CD8-positive, alpha-beta memory T cell (primary cell): ENCODE results near the gene TNFSF4. TPM values are rescaled to one million over a fixed set of nuclear protein-coding genes. Genes with fewer than 3 reads are reported as not detected.

Source experiments
- CTCF ChIA-PET: fragments of 350-600 bp; sonication (Branson Sonifier 250); formaldehyde crosslinking; loops from one replicate; lab custom pipeline; 2021; ENCODE audit warnings: antibody characterized with exemption; lab: Charles Lee
- POLR2A ChIA-PET: fragments of 350-600 bp; sonication (Branson Sonifier 250); formaldehyde crosslinking; loops from one replicate; lab custom pipeline; 2021; ENCODE audit warnings: antibody characterized with exemption; lab: Charles Lee
- DNase-seq, 5 donors: peaks; one replicate each; pipeline versions ENCODE4 v3.0.0 to v3.0.0-alpha.2; 2020 to 2022; ENCODE audit warnings: mixed read lengths in 1 of 5
- H3K27ac ChIP-seq: one replicate; pipeline ENCODE4 v1.7.0; 2013; ENCODE audit warnings: low read depth, mild to moderate bottlenecking, low read length, moderate library complexity
- H3K27me3 ChIP-seq: 2 replicates; pipeline ENCODE4 v1.7.0; 2013; ENCODE audit warnings: low read length, mild to moderate bottlenecking; ENCODE audit not compliant: insufficient read depth, poor library complexity, severe bottlenecking
- H3K36me3 ChIP-seq: 2 replicates; pipeline ENCODE4 v1.7.0; 2013; ENCODE audit warnings: mild to moderate bottlenecking, low read length, moderate library complexity; ENCODE audit not compliant: insufficient read depth
- H3K4me1 ChIP-seq: 2 replicates; pipeline ENCODE4 v1.7.0; 2013; ENCODE audit warnings: mild to moderate bottlenecking, low read length, moderate library complexity; ENCODE audit not compliant: insufficient read depth
- H3K4me3 ChIP-seq: 2 replicates; pipeline ENCODE4 v1.7.0; 2013; ENCODE audit warnings: mild to moderate bottlenecking, low read length
- H3K9me3 ChIP-seq: 2 replicates; pipeline ENCODE4 v1.7.0; 2013; ENCODE audit warnings: mild to moderate bottlenecking, low read length
- H3K27ac Mint-ChIP-seq, 8 donors: one replicate each; pipeline ENCODE4 v1.8.0; 2020 to 2021; ENCODE audit warnings: mixed read lengths in 8 of 8, mild to moderate bottlenecking in 6 of 8, inconsistent platforms in 3 of 8, moderate library complexity in 3 of 8
- H3K27me3 Mint-ChIP-seq, 2 donors: one replicate each; pipeline ENCODE4 v1.8.0; 2020 to 2021; ENCODE audit warnings: mixed read lengths in 2 of 2, mild to moderate bottlenecking in 1 of 2, moderate library complexity in 1 of 2
- H3K36me3 Mint-ChIP-seq, 3 donors: one replicate each; pipeline ENCODE4 v1.8.0; 2020 to 2021; ENCODE audit warnings: mixed read lengths in 3 of 3, inconsistent platforms in 1 of 3, mild to moderate bottlenecking in 1 of 3
- H3K4me1 Mint-ChIP-seq, 3 donors: one replicate each; pipeline ENCODE4 v1.8.0; 2020 to 2021; ENCODE audit warnings: mixed read lengths in 3 of 3, inconsistent platforms in 1 of 3, mild to moderate bottlenecking in 1 of 3
- H3K4me3 Mint-ChIP-seq, 7 donors: one replicate each; pipeline ENCODE4 v1.8.0; 2020 to 2021; ENCODE audit warnings: mixed read lengths in 7 of 7, mild to moderate bottlenecking in 6 of 7, moderate library complexity in 4 of 7, inconsistent platforms in 2 of 7
- H3K9me3 Mint-ChIP-seq, 5 donors: one replicate each; pipeline ENCODE4 v1.8.0; 2020 to 2022; ENCODE audit warnings: mixed read lengths in 5 of 5, mild to moderate bottlenecking in 3 of 5, moderate library complexity in 2 of 5, inconsistent platforms in 1 of 5
- polyA plus RNA-seq: library from polyadenylated mRNA; unstranded; fragments of 300-500 nt; fragmentation: Illumina TruSeq; gene quantifications from one replicate; pipeline ENCODE4 v1.2.3, GENCODE V29; 2021
- total RNA-seq, 2 experiments: library from RNA; stranded (reverse); gene quantifications; one replicate each; pipeline ENCODE4 v1.2.3, GENCODE V29; 2021

Gene TNFSF4
- total RNA-seq (10 to 100 TPM; 27.7 to 28.4 TPM), polyA plus RNA-seq (0.64 TPM)

DNA sequence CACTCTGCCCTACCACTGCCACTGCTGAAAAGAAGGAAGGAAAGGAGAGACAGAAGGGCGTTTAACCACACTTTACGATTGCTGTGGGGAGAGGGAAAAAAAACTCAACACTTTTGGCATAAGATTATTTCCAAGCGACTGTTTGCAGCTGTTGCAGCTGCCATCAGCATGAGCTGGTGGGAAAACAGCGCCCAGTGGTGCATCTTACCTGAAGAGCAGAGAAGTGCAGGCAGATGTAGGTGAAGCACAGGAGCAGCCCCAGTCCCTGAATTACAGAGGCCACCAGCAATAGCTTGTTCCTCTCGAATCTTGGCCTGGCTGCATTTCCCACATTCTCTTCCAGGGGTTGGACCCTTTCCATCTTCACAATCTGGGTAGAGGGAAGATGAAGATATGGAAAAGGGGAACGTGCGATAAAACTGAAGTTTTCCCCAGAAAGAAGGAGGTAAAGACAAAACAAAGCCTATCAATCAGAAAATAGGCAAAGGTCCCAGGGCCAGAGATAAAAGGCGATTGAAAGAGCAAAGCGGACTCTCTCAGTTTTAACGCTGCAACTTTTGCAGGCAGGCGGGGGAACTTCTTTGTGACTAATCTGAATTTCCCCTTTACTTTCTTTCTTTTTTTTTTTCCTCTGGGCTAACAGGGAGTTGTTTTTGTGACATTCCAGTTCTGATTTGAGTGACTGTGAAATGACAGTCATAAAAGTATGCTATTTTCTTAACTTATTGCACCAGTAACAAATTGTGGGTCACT, at the start of gene TNFSF4:
TSS of gene TNFSF4 (minus strand) at position 516 of the 753 bp plus-strand sequence. CDS start at position 361, 155 bp downstream.
- H3K4me1 Mint-ChIP-seq, result peaks cover 55 to 66% (median 64%) of the 10 kb centered on the region in 3 donors
- peak within 1 kb of the TSS; percentile 67 to 94 (median 84) for H3K27ac Mint-ChIP-seq
- DNase-seq, result no peak
- no peaks in the 10 kb centered on the region for H3K9me3 ChIP-seq
- H3K36me3 ChIP-seq, result no peaks in the 10 kb centered on the region
- CTCF ChIA-PET, result interaction anchor here (2.9 to 11.6 kb wide), 3 partner anchors 380 to 463 kb away, joined by 11 to 119 read pairs (median 56); no protein-coding TSS in a partner anchor
- peaks cover 0 to 2% of the 10 kb centered on the region in 2 donors for H3K27me3 Mint-ChIP-seq
- peaks cover 38% of the 10 kb centered on the region for H3K4me1 ChIP-seq
- POLR2A ChIA-PET, result no interaction called here
- H3K36me3 Mint-ChIP-seq, result no peaks in the 10 kb centered on the region
- no peak within 1 kb of the TSS for H3K4me3 ChIP-seq
- no peaks in the 10 kb centered on the region for H3K27me3 ChIP-seq
- no peak within 1 kb of the TSS for H3K27ac ChIP-seq
- H3K4me3 Mint-ChIP-seq, result peak within 1 kb of the TSS in 6 of 7 donors; percentile 49 to 86 (median 70)
- H3K9me3 Mint-ChIP-seq, result no peaks in the 10 kb centered on the region

DNA sequence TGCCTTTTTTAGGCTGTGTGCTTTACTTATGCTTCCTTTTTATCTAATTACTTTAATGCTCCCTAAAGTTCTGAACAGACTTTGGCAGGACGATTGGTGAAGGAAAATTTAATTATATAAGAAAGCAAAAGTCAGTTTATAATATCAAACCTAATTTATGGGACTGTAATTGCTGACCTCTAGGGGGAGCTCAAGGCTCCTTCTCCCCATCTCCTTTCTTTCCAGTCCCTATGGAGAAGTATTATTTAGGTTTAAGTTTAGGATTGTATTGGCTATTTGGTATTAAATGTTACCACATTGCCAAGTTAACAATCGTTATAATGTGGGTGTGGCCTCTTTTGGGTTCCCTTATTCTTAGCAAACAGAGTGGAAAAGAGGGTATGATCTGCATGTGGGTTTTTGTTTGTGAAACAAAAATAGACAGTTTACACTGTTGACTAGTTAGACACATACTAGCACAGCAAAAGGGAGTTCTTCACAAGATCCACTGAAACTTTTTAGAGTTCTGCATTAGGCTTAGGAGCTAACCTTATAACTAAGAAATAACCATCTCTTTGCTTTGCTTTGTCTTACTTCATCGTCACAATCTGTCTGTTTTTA, 48.2 kb upstream of the TNFSF4 start:
- Histone ChIP-seq H3K4me3 (no peak overlapping the region), H3K9me3 (no peaks in the 10 kb centered on the region), H3K27me3 (no peaks in the 10 kb centered on the region), H3K27ac (no peak overlapping the region), H3K36me3 (no peaks in the 10 kb centered on the region), H3K4me1 (no peaks in the 10 kb centered on the region)
- CTCF ChIA-PET, result interaction anchor here (1.4 kb wide), 1 partner anchor 10 kb away, joined by 4 read pairs; no protein-coding TSS in a partner anchor
- peaks cover 0 to 1% of the 10 kb centered on the region in 2 donors for H3K27me3 Mint-ChIP-seq
- H3K36me3 Mint-ChIP-seq, result peaks cover 2 to 18% (median 3%) of the 10 kb centered on the region in 3 donors
- H3K4me1 Mint-ChIP-seq, result peaks cover 0 to 10% (median 6%) of the 10 kb centered on the region in 3 donors
- POLR2A ChIA-PET, result no interaction called here
- H3K4me3 Mint-ChIP-seq, result no peak overlapping the region
- no peak for DNase-seq
- no peak overlapping the region for H3K27ac Mint-ChIP-seq
- H3K9me3 Mint-ChIP-seq, result peaks cover 7 to 10% (median 9%) of the 10 kb centered on the region in 5 donors

- H3K4me1 Mint-ChIP-seq, result peaks cover 5 to 17% (median 11%) of the 10 kb centered on the region in 3 donors
- H3K27ac Mint-ChIP-seq, result peak overlapping the region in 1 of 8 donors; percentile 21
- Histone ChIP-seq H3K9me3 (no peaks in the 10 kb centered on the region), H3K27me3 (no peaks in the 10 kb centered on the region), H3K4me3 (no peak overlapping the region), H3K4me1 (no peaks in the 10 kb centered on the region), H3K27ac (no peak overlapping the region), H3K36me3 (no peaks in the 10 kb centered on the region)
- no peak for DNase-seq
- no peaks in the 10 kb centered on the region for H3K9me3 Mint-ChIP-seq
- H3K36me3 Mint-ChIP-seq, result peaks cover 0 to 9% (median 3%) of the 10 kb centered on the region in 3 donors
- H3K27me3 Mint-ChIP-seq, result no peaks in the 10 kb centered on the region
- ChIA-PET POLR2A (no interaction called here), CTCF (no interaction called here)
- H3K4me3 Mint-ChIP-seq, result no peak overlapping the region
These were observed 45.9 kb upstream of the TNFSF4 start for GRCh38 chr1:173253046-173253445.

DNA sequence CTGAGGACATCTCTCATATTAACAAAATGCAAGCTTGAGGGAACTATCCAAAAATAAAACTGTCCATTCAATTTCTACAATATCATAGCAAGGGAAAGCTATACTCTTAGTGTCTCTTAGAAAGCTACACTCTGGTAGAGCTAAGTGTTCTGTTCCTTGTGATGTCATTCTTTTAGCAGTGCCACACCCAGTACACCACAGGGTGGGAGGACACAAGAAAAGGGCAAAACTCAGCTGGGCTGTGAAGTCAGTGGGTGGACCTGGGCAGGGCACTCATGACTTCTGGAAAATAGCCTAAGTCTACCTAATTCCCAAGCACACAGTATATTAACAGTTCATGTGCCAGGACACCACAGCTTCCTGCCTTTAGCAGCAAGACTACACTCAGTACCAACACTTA, 42.2 kb upstream of the TNFSF4 start:
- no peak for DNase-seq
- H3K27ac ChIP-seq, result no peak overlapping the region
- H3K27me3 ChIP-seq, result no peaks in the 10 kb centered on the region
- H3K9me3 Mint-ChIP-seq, result peaks cover 0 to 4% (median 0%) of the 10 kb centered on the region in 5 donors
- no peaks in the 10 kb centered on the region for H3K36me3 ChIP-seq
- H3K4me3 ChIP-seq, result no peak overlapping the region
- no peaks in the 10 kb centered on the region for H3K9me3 ChIP-seq
- no peak overlapping the region for H3K4me3 Mint-ChIP-seq
- no peaks in the 10 kb centered on the region for H3K27me3 Mint-ChIP-seq
- H3K36me3 Mint-ChIP-seq, result peaks cover 1 to 10% (median 2%) of the 10 kb centered on the region in 3 donors
- CTCF ChIA-PET, result no interaction called here
- H3K27ac Mint-ChIP-seq, result no peak overlapping the region
- no peaks in the 10 kb centered on the region for H3K4me1 ChIP-seq
- POLR2A ChIA-PET, result no interaction called here
- H3K4me1 Mint-ChIP-seq, result peaks cover 5 to 7% (median 5%) of the 10 kb centered on the region in 3 donors

- Histone ChIP-seq H3K4me3 (no peak overlapping the region), H3K27me3 (no peaks in the 10 kb centered on the region), H3K4me1 (no peaks in the 10 kb centered on the region), H3K36me3 (no peaks in the 10 kb centered on the region), H3K9me3 (peaks cover 4% of the 10 kb centered on the region), H3K27ac (no peak overlapping the region)
- H3K27ac Mint-ChIP-seq, result peak overlapping the region in 1 of 8 donors; percentile 62
- CTCF ChIA-PET, result no interaction called here
- POLR2A ChIA-PET, result no interaction called here
- H3K27me3 Mint-ChIP-seq, result peaks cover 0 to 2% of the 10 kb centered on the region in 2 donors
- peaks cover 1 to 17% (median 4%) of the 10 kb centered on the region in 3 donors for H3K36me3 Mint-ChIP-seq
- DNase-seq, result no peak
- peaks cover 5 to 7% (median 5%) of the 10 kb centered on the region in 3 donors for H3K4me1 Mint-ChIP-seq
- peaks cover 5 to 13% (median 7%) of the 10 kb centered on the region in 5 donors for H3K9me3 Mint-ChIP-seq
- no peak overlapping the region for H3K4me3 Mint-ChIP-seq
These were observed 41.3 kb upstream of the TNFSF4 start for GRCh38 chr1:173248247-173248940.

GRCh38 chr1:173245892-173246291, 38.8 kb upstream of the TNFSF4 start:
- DNase-seq, result no peak
- Histone ChIP-seq H3K9me3 (peaks cover 8% of the 10 kb centered on the region), H3K36me3 (no peaks in the 10 kb centered on the region), H3K4me3 (no peak overlapping the region), H3K4me1 (no peaks in the 10 kb centered on the region), H3K27ac (no peak overlapping the region), H3K27me3 (no peaks in the 10 kb centered on the region)
- Mint-ChIP-seq H3K36me3 (peaks cover 9 to 36% (median 19%) of the 10 kb centered on the region in 3 donors), H3K4me1 (peaks cover 5 to 7% (median 5%) of the 10 kb centered on the region in 3 donors), H3K27me3 (peaks cover 0 to 2% of the 10 kb centered on the region in 2 donors), H3K27ac (no peak overlapping the region), H3K9me3 (peaks cover 17 to 30% (median 27%) of the 10 kb centered on the region in 5 donors), H3K4me3 (no peak overlapping the region)
- ChIA-PET POLR2A (no interaction called here), CTCF (interaction anchor here (1.1 kb wide), 1 partner anchor 10 kb away, joined by 4 read pairs; no protein-coding TSS in a partner anchor)

DNA sequence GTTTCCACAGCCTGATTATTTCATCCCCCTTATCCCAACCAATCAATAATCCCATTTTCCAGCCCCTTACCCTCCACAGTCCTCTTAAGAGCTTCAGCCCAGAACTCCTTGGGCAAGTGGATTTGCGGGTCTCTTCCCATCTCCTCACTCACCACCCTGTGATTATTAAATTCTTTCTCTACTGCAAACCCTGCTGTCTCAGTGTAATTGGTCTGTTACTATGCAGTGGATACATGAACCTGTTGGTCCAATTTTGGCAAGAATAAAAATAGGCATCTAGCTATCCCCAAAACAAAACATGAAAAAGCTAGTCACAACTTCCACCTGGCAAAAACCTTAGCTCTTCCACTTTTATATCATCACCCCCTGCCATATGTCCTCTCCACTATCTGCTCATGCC, 36.2 kb upstream of the TNFSF4 start:
- Histone ChIP-seq H3K4me3 (no peak overlapping the region), H3K9me3 (peaks cover 8% of the 10 kb centered on the region), H3K27me3 (no peaks in the 10 kb centered on the region), H3K36me3 (no peaks in the 10 kb centered on the region), H3K27ac (no peak overlapping the region), H3K4me1 (no peaks in the 10 kb centered on the region)
- POLR2A ChIA-PET, result no interaction called here
- H3K36me3 Mint-ChIP-seq, result peaks cover 15 to 55% (median 27%) of the 10 kb centered on the region in 3 donors
- DNase-seq, result no peak
- H3K9me3 Mint-ChIP-seq, result peaks cover 18 to 38% (median 35%) of the 10 kb centered on the region in 5 donors
- peaks cover 0 to 2% of the 10 kb centered on the region in 2 donors for H3K27me3 Mint-ChIP-seq
- no peaks in the 10 kb centered on the region for H3K4me1 Mint-ChIP-seq
- no peak overlapping the region for H3K27ac Mint-ChIP-seq
- no peak overlapping the region for H3K4me3 Mint-ChIP-seq
- CTCF ChIA-PET, result no interaction called here
